HG03139 (cell line): Measurements from ENCODE around the gene KTN1.

ENCODE experiments used
- ATAC-seq: cut with Tn5 transposase; IDR thresholded peaks from one replicate; pipeline ENCODE4 v1.9.1; 2021; ENCODE audit not compliant: unreplicated experiment

KTN1 gene

DNA sequence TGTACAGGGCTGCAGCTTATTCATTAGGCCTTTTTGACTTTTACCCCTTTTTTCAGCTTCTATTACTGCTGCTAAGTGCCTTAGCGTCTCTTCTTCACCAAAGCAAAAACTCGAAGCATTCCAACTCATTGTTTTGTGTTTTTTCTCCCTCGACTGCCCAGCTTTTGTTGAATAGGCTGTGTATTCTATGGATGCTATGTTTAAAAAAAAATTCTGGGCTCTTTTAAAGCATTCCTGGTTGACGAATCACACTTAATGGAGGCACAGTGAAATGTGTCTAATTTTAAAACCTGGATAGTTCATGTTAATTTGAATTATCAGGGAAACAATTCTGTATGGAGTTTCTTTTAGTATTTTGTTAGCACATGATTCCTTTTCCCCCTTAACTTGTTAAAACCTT is 29.7 kb downstream of the KTN1 start:
- ATAC-seq, result no peak

DNA sequence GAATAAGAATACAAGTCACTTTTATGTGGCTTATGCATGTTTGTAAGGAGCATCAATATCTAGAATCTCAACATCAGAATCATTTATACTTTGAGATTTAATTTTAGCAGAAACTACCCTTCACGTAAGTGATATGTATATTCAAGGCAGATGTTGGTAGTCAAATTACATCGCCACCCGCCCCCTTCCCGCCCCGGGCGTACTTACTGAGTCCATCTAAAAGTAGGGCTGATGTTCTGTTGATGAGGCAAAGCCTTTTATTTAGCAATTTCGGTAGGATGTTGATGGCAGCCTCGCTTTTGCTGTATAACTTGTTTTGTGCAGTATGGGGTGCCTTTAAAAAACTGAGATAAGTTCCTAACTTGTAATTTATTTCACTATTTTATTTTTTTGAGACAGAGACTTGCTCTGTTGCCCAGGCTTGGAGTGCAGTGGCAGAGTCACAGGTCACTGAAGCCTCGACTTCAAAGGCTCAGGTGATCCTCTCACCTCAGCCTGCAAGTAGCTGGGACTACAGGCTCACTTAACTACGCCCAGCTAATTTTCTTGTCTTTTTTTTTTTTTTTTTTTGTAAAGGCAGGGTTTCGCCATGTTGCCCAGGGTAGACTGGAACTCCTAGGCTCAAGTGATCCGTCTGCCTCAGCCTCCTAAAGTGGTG is 30.8 kb downstream of the KTN1 start:
- ATAC-seq, result no peak

- ATAC-seq, result no peak
Measured at GRCh38 chr14:55611859-55612258, 31.9 kb downstream of the KTN1 start.

DNA sequence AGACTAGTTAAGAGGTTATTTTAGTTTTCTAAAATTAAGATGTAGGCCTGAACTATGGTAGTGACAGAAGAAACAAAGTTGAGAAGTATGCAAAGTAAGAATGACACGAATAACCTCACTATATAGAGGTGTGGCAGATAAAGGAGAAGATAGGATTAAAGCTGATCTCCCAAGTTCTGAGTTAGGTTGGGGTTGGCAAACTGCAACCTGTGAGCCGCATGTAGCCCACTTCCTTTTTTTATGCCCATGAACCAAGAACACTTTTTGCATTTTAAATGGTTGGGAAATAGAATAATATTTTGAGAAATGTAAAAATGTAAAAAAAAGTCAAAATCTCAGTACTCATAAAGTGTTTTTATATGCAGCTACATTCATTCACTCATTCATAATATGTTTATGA is 34.3 kb downstream of the KTN1 start:
- no peak for ATAC-seq

DNA sequence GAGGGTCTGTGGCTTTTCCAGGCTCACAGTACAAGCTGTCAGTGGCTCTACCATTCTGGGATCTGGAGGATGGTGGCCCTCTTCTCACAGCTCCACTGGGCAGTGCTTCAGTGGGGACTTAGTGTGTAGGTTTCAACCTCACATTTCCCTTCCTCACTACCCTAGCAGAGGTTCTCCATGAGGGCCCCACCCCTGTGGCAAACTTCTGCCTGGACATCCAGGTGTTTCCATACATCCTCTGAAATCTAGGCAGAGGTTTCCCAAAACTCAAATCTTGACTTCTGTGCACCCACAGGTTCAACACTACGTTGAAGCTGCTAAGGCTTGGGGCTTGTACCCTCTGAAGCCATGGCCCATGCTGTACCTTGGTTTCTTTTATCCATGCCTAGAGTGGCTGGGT is 40.3 kb downstream of the KTN1 start:
- ATAC-seq, result no peak

GRCh38 chr14:55620981-55621380 is 41.0 kb downstream of the KTN1 start:
- no peak for ATAC-seq

- ATAC-seq, result no peak
Measured at GRCh38 chr14:55621391-55621790, 41.4 kb downstream of the KTN1 start.

DNA sequence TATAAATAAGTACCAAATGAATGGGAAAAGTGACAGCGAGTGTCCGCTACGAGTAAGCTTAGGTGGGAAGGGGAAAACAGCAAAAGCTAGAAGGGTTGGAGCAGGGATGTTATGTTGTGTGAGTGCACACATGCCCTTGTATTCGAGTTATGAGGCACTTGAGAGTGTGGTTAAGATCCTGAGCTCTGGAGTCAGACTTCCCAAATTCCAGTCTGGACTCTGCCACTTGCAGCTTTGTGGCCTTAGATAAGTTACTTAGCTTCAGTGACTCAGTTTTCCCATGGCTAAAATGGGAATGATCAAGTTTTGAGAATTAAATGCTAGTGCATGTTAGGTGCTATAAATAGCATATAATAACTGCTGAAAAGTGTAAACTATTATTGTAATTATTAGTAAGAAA is 44.9 kb downstream of the KTN1 start:
- no peak for ATAC-seq

DNA sequence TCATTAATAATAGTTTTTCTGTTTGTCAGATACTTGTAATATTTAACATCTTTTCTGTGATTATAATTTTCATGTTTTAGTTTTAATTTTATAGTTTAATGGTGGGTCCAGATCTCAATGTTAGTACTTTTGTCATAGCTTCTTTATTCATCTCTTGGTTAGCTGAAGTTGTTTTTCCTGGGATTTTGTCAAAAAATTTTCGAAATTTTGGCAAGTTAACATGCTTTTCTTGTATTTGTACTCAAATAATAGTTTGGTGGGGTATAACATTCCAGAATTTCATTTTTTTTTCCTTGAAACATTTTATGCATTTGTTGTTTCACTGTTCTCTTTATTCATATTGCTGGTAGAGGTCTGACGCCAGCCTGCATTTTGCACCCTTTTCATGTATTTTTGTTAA is 45.5 kb downstream of the KTN1 start:
- ATAC-seq, result no peak

- ATAC-seq, result no peak
Measured at GRCh38 chr14:55626131-55626530, 46.1 kb downstream of the KTN1 start.

- no peak for ATAC-seq
Measured at GRCh38 chr14:55628426-55628825, 48.4 kb downstream of the KTN1 start.

GRCh38 chr14:55638665-55639064 is 58.7 kb downstream of the KTN1 start:
- no peak for ATAC-seq

GRCh38 chr14:55641290-55641689 is 61.3 kb downstream of the KTN1 start:
- ATAC-seq, result no peak

- no peak for ATAC-seq
Measured at GRCh38 chr14:55641954-55642353, 61.9 kb downstream of the KTN1 start.

GRCh38 chr14:55645145-55645544 is 65.1 kb downstream of the KTN1 start:
- no peak for ATAC-seq

GRCh38 chr14:55645845-55646832 is 66.1 kb downstream of the KTN1 start:
- no peak for ATAC-seq

DNA sequence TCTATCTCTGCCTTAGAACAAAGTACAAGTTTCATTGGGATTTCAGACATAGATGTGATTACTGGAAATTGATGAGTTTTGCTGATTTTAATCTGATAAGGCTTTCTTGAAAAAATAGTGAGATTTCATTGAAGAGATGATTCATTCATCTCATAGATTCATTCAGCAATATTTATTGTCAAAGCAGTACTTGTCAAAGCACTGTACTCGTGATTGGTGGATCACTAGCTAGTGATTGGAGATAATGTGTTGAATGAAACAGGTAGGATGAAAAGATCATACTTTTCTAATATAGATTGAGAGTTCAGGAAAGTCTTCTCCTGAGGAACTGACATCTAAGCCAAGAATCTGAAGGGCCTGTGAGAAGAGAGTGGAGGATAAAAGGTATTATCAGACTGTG is 71.0 kb downstream of the KTN1 start:
- ATAC-seq, result no peak

- ATAC-seq, result no peak
Measured at GRCh38 chr14:55654243-55654642, 74.2 kb downstream of the KTN1 start.

- ATAC-seq, result no peak
Measured at GRCh38 chr14:55661029-55661428, 81.0 kb downstream of the KTN1 start.

- no peak for ATAC-seq
Measured at GRCh38 chr14:55662752-55663151, 82.7 kb downstream of the KTN1 start.

DNA sequence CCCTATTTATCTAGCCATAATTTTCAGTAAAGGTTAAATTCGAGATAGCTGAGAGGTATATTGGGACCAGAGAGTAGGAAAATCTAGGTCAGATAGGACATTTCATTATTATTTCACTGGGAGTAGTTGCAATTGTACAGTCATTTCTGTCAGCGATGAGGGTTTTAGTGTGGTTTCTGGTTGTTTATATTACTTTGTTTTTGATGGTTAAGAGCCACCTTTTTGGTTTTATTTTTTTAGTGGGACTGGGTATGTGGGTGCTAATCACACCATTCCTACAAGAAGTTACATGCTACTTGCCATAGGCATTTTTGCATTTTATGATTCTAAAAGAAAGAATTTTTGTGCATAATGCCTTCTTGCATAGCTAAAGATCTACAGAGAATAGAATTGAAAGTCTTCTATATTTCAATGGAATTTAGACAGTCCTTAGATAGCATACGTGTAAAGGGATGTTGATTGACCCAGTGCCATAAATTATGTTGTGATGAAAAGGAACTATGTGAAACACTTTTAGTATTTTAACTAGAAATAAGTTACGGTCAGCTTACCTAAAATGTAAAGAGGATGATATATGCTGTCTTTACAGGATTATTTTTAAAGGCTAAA is 85.2 kb downstream of the KTN1 start:
- ATAC-seq, result no peak

- no peak for ATAC-seq
Measured at GRCh38 chr14:55667801-55668200, 87.8 kb downstream of the KTN1 start.
